HCT116 (cell line): ENCODE measurements around the gene GRB10. TPM values are rescaled to one million over a fixed set of nuclear protein-coding genes. Genes with fewer than 3 reads are reported as not detected.

Experiments
- ATAC-seq: fragments of 200-7000 bp; cut with Tn5 transposase; 2 replicates; pipeline ENCODE4 v1.9.1; 2020; ENCODE audit warnings: mild to moderate bottlenecking, moderate library complexity
- BruUV-seq: library from RNA; stranded (reverse); fragments of 400-500 nt; replicated peaks from 2 replicates; lab custom pipeline; 2021; lab: Mats Ljungman, UMichigan
- CTCF ChIA-PET: fragments of 300-600 bp; sonication (Branson Sonifier 250); formaldehyde crosslinking; loops from one replicate; lab custom pipeline; 2021; ENCODE audit warnings: antibody characterized with exemption; lab: Charles Lee
- POLR2A ChIA-PET: fragments of 300-600, 350-600 bp; sonication (Branson Sonifier 250); formaldehyde crosslinking; loops from one replicate; lab custom pipeline; 2021; ENCODE audit warnings: antibody characterized with exemption; lab: Charles Lee
- RAD21 ChIA-PET, 2 experiments: fragments of 300-600 bp; sonication (Branson Sonifier 250); formaldehyde crosslinking; loops; one replicate each; lab custom pipeline; 2023; ENCODE audit warnings: low total read pairs in 2 of 2; ENCODE audit not compliant: uncharacterized antibody in 2 of 2, unreplicated experiment in 2 of 2, low non-redundant PET in 1 of 2; lab: Charles Lee
- DNase-seq: peaks from one replicate; pipeline ENCODE4 v3.0.0-alpha.2; 2010; ENCODE audit warnings: low read depth, low spot score
- H2AFZ ChIP-seq: fragments of 200-600 bp; shearing (Covaris generic), sonication (generic); 2 replicates; pipeline ENCODE4 v1.6.1; 2017; ENCODE audit warnings: low read depth, mixed run types, mixed read lengths, antibody characterized with exemption, low read length; ENCODE audit not compliant: poor library complexity, severe bottlenecking
- H3K27ac ChIP-seq: 2 replicates; pipeline ENCODE4 v1.5.1; 2012; ENCODE audit warnings: low read depth, low read length
- H3K27me3 ChIP-seq: fragments of 200-600 bp; sonication (generic); 2 replicates; pipeline ENCODE4 v1.6.1; 2016; ENCODE audit warnings: mixed run types, low read length, mixed read lengths; ENCODE audit not compliant: insufficient read depth
- H3K36me3 ChIP-seq, 2 experiments: fragments of 200-500 bp in 1 of 2; fragments of 200-600 bp in 1 of 2; sonication (Bioruptor generic) in 1 of 2; sonication (generic) in 1 of 2; 2 replicates each; pipeline versions ENCODE4 v1.5.1 to v1.6.1; 2014 to 2016; ENCODE audit warnings: low read length in 2 of 2, inconsistent platforms in 1 of 2, mixed read lengths in 1 of 2, mixed run types in 1 of 2; ENCODE audit not compliant: insufficient read depth in 2 of 2, control insufficient read depth in 1 of 2
- H3K4me1 ChIP-seq, 2 experiments: fragments of 200-600 bp in 1 of 2; sonication (generic) in 1 of 2; 2 replicates each; pipeline versions ENCODE4 v1.5.1 to v1.6.1; 2012 to 2017; ENCODE audit warnings: low read length in 2 of 2, inconsistent platforms in 1 of 2, mild to moderate bottlenecking in 1 of 2, mixed read lengths in 1 of 2, mixed run types in 1 of 2, moderate library complexity in 1 of 2; ENCODE audit not compliant: insufficient read depth in 2 of 2, control insufficient read depth in 1 of 2
- H3K4me2 ChIP-seq: fragments of 200-600 bp; sonication (generic); 2 replicates; pipeline ENCODE4 v1.6.1; 2017; ENCODE audit warnings: mixed run types, low read length, mixed read lengths
- H3K4me3 ChIP-seq, 2 experiments: fragments of 200-600 bp in 1 of 2; sonication (generic) in 1 of 2; replicated peaks in 1 of 2; 2 replicates each; pipeline ENCODE4 v1.5.1; 2011 to 2016; ENCODE audit warnings: low read length in 2 of 2, control low read depth in 1 of 2, low read depth in 1 of 2, mild to moderate bottlenecking in 1 of 2, mixed read lengths in 1 of 2, mixed run types in 1 of 2
- H3K79me2 ChIP-seq: fragments of 200-600 bp; sonication (generic); 2 replicates; pipeline ENCODE4 v1.6.1; 2017; ENCODE audit warnings: mild to moderate bottlenecking, mixed run types, low read length, moderate library complexity, mixed read lengths; ENCODE audit not compliant: insufficient read depth
- H3K9ac ChIP-seq: fragments of 200-600 bp; sonication (generic); 2 replicates; pipeline ENCODE4 v1.6.1; 2016; ENCODE audit warnings: low read length, mixed read lengths
- H3K9me2 ChIP-seq: fragments of 200-600 bp; sonication (generic), shearing (Covaris generic); 2 replicates; pipeline ENCODE4 v1.6.1; 2017; ENCODE audit warnings: mixed run types, mild to moderate bottlenecking, moderate library complexity; ENCODE audit not compliant: insufficient read depth
- H3K9me3 ChIP-seq, 2 experiments: fragments of 200-500 bp in 1 of 2; fragments of 200-600 bp in 1 of 2; sonication (Bioruptor generic) in 1 of 2; sonication (generic) in 1 of 2; 2 replicates each; pipeline ENCODE4 v1.6.1; 2014 to 2017; ENCODE audit warnings: low read length in 2 of 2, mixed read lengths in 2 of 2, inconsistent platforms in 1 of 2, low read depth in 1 of 2, mild to moderate bottlenecking in 1 of 2, mixed run types in 1 of 2, moderate library complexity in 1 of 2; ENCODE audit not compliant: control insufficient read depth in 1 of 2, insufficient read depth in 1 of 2
- H4K20me1 ChIP-seq: fragments of 200-600 bp; sonication (generic), shearing (Covaris generic); 2 replicates; pipeline ENCODE4 v1.6.1; 2017; ENCODE audit warnings: mixed run types, mild to moderate bottlenecking, moderate library complexity; ENCODE audit not compliant: insufficient read depth
- ATF3 ChIP-seq: IDR thresholded peaks from 2 replicates; pipeline ENCODE4 v1.6.1; 2012
- EZH2phosphoT487 ChIP-seq: fragments of 200-600 bp; IDR thresholded peaks from 2 replicates; pipeline ENCODE4 v1.6.1; 2018; ENCODE audit warnings: antibody characterized with exemption, borderline replicate concordance
- POLR2A ChIP-seq: IDR thresholded peaks from 2 replicates; pipeline ENCODE4 v1.7.0; 2011; ENCODE audit warnings: borderline replicate concordance; ENCODE audit not compliant: insufficient read depth, insufficient read length; ENCODE audit errors: extremely low read depth
- POLR2AphosphoS5 ChIP-seq: IDR thresholded peaks from 2 replicates; pipeline ENCODE4 v1.6.1; 2011; ENCODE audit warnings: mild to moderate bottlenecking, low read depth, low read length, moderate library complexity
- REST ChIP-seq: IDR thresholded peaks from 2 replicates; pipeline ENCODE4 v1.6.1; 2012; ENCODE audit warnings: low read depth
- SRF ChIP-seq: IDR thresholded peaks from 2 replicates; pipeline ENCODE4 v1.6.1; 2012; ENCODE audit warnings: low read depth
- TCF7L2 ChIP-seq: IDR thresholded peaks from 2 replicates; pipeline ENCODE4 v1.7.0; 2011; ENCODE audit warnings: borderline replicate concordance, inconsistent platforms; ENCODE audit not compliant: insufficient read depth, insufficient read length; ENCODE audit errors: extremely low read depth
- YY1 ChIP-seq: IDR thresholded peaks from 2 replicates; pipeline ENCODE4 v1.6.1; 2011; ENCODE audit warnings: low read length, low read depth, moderate library complexity, mild to moderate bottlenecking; ENCODE audit not compliant: insufficient replicate concordance; ENCODE audit errors: extremely low read depth
- intact Hi-C: fragments of 100-400 bp; cut with micrococcal nuclease; formaldehyde crosslinking; loops from 2 replicates; pipeline ENCODE4 v1.10.0; 2022
- total RNA-seq: library from RNA; stranded (reverse); gene quantifications from one replicate; pipeline ENCODE4 v1.2.1, GENCODE V29; 2021; ENCODE audit not compliant: unreplicated experiment
- TF ChIP-seq, protein P1 (sequence below), 3 experiments: fragments of 200-600 bp in 1 of 3; sonication (generic) in 1 of 3; IDR thresholded peaks in 2 of 3; conservative IDR thresholded peaks in 1 of 3; 2 replicates each; pipeline ENCODE4 v1.5.1; 2012 to 2017; ENCODE audit warnings: low read depth in 2 of 3, low read length in 2 of 3, antibody characterized with exemption in 1 of 3, borderline replicate concordance in 1 of 3, control low read depth in 1 of 3, mild to moderate bottlenecking in 1 of 3, mixed read lengths in 1 of 3, mixed run types in 1 of 3, moderate library complexity in 1 of 3; ENCODE audit not compliant: insufficient read depth in 1 of 3

The GRB10 gene
- total RNA-seq, 1 experiment from 2014 or later: 37.3 TPM

GRCh38 chr7:50681432-50682045 lies 101.2 kb downstream of the GRB10 start:
- Histone ChIP-seq H3K36me3 (no peaks in the 10 kb centered on the region), H3K4me1 (peaks cover 0 to 4% of the 10 kb centered on the region in 2 experiments; a peak in 1 of 4 replicates), H3K4me3 (no peak overlapping the region), H4K20me1 (no peaks in the 10 kb centered on the region), H3K9ac (no peak overlapping the region), H3K9me3 (no peaks in the 10 kb centered on the region), H3K4me2 (no peak overlapping the region), H3K9me2 (no peaks in the 10 kb centered on the region), H2AFZ (no peak overlapping the region), H3K27ac (no peak overlapping the region), H3K79me2 (no peaks in the 10 kb centered on the region), H3K27me3 (no peaks in the 10 kb centered on the region)
- ChIA-PET CTCF (no interaction called here), POLR2A (no interaction called here), RAD21 (no interaction called here)
- intact Hi-C loops: no loop called here
- DNase-seq (no peak), ATAC-seq (no peak)
- no peak for TF ChIP-seq TCF7L2
- TF ChIP-seq POLR2A: no peak
- no peak for TF ChIP-seq EZH2phosphoT487
- no peak for TF ChIP-seq SRF
- no peak for TF ChIP-seq POLR2AphosphoS5
- no peak for TF ChIP-seq ATF3
- TF ChIP-seq, protein P1, sequence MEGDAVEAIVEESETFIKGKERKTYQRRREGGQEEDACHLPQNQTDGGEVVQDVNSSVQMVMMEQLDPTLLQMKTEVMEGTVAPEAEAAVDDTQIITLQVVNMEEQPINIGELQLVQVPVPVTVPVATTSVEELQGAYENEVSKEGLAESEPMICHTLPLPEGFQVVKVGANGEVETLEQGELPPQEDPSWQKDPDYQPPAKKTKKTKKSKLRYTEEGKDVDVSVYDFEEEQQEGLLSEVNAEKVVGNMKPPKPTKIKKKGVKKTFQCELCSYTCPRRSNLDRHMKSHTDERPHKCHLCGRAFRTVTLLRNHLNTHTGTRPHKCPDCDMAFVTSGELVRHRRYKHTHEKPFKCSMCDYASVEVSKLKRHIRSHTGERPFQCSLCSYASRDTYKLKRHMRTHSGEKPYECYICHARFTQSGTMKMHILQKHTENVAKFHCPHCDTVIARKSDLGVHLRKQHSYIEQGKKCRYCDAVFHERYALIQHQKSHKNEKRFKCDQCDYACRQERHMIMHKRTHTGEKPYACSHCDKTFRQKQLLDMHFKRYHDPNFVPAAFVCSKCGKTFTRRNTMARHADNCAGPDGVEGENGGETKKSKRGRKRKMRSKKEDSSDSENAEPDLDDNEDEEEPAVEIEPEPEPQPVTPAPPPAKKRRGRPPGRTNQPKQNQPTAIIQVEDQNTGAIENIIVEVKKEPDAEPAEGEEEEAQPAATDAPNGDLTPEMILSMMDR (IDR thresholded peaks at IDR 0.05 in 2 of 3, conservative IDR thresholded peaks at IDR 0.05 in 1 of 3; ENCODE audit: borderline replicate concordance in 1 of 3, insufficient read depth in 1 of 3, low read depth in 2 of 3, low read length in 2 of 3): no peak
- TF ChIP-seq REST: no peak
- no peak for TF ChIP-seq YY1
- BruUV-seq: no TSS peak
